Muscle layer of colon (tissue), 2 donors: ENCODE measurements around the gene LRRC52.

Experiments used
- H3K27ac ChIP-seq: one replicate; pipeline ENCODE4 v1.7.0; 2013; ENCODE audit warnings: low read depth, mild to moderate bottlenecking, low read length, moderate library complexity
- H3K27me3 ChIP-seq, 2 donors: one replicate each; pipeline ENCODE4 v1.7.0; 2013; ENCODE audit warnings: low read length in 2 of 2, mild to moderate bottlenecking in 2 of 2; ENCODE audit not compliant: insufficient read depth in 2 of 2, control insufficient read depth in 1 of 2
- H3K36me3 ChIP-seq: one replicate; pipeline ENCODE4 v1.7.0; 2013; ENCODE audit warnings: mild to moderate bottlenecking, low read length; ENCODE audit not compliant: insufficient read depth
- H3K4me1 ChIP-seq: one replicate; pipeline ENCODE4 v1.7.0; 2013; ENCODE audit warnings: mild to moderate bottlenecking, low read length; ENCODE audit not compliant: insufficient read depth
- H3K4me3 ChIP-seq, 2 donors: one replicate each; pipeline ENCODE4 v1.7.0; 2013; ENCODE audit warnings: low read length in 2 of 2, low read depth in 1 of 2, mild to moderate bottlenecking in 1 of 2, moderate library complexity in 1 of 2
- H3K9ac ChIP-seq: one replicate; pipeline ENCODE4 v1.7.0; 2013; ENCODE audit warnings: low read length
- H3K9me3 ChIP-seq: one replicate; pipeline ENCODE4 v1.7.0; 2013; ENCODE audit warnings: mild to moderate bottlenecking, low read length
- donor health status: abdominal sarcoma.
- donor health status: Adenocarcinoma of cecum.

LRRC52 gene

DNA sequence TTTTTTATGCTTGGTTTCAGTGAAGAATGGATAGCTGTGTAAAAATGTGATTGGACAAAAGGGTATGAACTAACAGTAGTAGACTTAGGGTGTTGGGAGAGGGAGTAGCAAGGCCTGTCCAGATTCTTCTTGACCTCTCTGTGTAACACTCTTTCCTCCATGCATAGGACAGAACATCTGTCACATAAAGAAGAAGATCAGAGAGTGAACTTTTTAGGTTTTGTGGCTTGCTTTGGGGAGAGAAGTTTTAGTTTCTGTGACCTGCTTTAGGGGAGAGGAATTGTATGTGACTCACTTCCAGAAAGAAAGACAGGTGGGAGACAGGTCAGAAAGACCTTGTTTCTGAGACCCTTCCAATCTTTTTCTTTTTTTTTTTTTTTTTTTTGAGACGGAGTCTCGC, 27.3 kb upstream of the LRRC52 start:
- H3K4me3 ChIP-seq, result no peak overlapping the region
- no peaks in the 10 kb centered on the region for H3K36me3 ChIP-seq
- no peaks in the 10 kb centered on the region for H3K27me3 ChIP-seq
- peaks cover 5% of the 10 kb centered on the region for H3K9me3 ChIP-seq
- H3K27ac ChIP-seq, result no peak overlapping the region
- H3K4me1 ChIP-seq, result no peaks in the 10 kb centered on the region
- no peak overlapping the region for H3K9ac ChIP-seq

DNA sequence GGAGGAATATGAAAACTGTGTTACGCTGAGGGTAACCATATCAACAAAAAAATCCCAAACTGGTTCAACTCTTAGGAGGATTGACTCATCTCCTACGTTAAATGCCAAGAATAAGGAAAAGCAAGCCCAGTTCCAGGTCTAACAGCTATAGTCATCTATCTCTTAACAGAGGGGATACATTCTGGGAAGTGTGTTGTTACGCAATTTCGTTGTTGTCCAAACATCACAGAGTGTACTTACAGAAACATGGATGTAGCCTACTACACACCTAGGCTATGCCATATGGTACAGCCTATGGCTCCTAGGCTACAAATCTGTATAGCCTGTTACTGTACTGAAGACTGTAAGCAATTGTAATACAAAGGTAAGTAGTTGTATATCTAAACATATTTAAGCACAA, 23.2 kb upstream of the LRRC52 start:
- Histone ChIP-seq H3K27me3 (no peaks in the 10 kb centered on the region), H3K9me3 (peaks cover 6% of the 10 kb centered on the region), H3K36me3 (no peaks in the 10 kb centered on the region), H3K27ac (no peak overlapping the region), H3K9ac (no peak overlapping the region), H3K4me3 (no peak overlapping the region), H3K4me1 (no peaks in the 10 kb centered on the region)

DNA sequence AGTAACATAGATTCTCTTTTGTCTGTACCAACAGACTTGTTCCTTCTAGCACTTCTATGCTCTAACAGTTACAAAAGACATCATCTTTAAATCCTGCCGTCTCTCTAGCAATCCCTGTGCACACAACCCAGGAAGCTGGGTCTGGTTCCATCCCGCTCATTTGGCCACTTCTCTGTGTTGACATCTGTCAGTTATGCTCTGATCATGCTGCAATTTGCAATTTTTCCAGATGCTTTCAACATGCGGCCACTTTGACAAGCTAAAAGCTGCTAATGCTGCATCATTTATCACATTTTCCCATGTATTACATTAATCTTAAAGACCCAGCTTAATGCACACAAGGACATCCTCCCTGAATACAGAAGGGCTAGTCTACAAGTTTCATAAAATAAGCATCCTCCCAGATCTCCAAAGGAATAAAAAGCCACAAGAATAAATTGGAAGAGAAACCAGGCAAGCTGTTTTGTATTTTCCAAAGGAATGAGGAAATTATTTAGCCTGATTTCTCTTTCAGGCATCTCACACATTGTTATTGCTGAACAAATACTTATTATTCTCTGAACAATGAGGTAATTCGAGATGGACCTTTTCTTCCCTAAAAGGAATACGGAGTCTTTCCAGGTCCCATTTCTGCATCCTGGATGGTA, 19.0 kb upstream of the LRRC52 start:
- no peaks in the 10 kb centered on the region for H3K4me1 ChIP-seq
- no peaks in the 10 kb centered on the region for H3K27me3 ChIP-seq
- no peak overlapping the region for H3K27ac ChIP-seq
- no peak overlapping the region for H3K9ac ChIP-seq
- no peak overlapping the region for H3K4me3 ChIP-seq
- H3K9me3 ChIP-seq, result peaks cover 6% of the 10 kb centered on the region
- no peaks in the 10 kb centered on the region for H3K36me3 ChIP-seq

DNA sequence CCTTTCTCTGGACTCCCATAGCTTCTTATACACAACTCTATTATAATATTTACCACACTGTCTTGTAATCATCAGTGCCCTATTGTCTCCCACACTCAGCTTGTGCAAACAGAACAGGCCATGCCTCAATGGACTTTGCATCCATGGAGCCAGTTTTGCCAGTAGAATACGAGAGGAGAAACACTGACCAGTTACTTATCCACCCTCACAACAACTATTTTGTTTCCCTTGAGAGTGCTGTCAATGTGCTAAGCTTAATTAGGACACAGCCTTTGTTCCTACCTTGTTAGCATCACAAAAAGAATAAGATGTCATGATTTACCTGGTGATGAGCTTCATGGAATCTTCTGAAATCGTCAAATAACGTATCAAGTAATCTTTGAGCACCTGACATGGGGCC, 18.1 kb upstream of the LRRC52 start:
- no peak overlapping the region for H3K9ac ChIP-seq
- H3K27me3 ChIP-seq, result no peaks in the 10 kb centered on the region
- peaks cover 6% of the 10 kb centered on the region for H3K9me3 ChIP-seq
- no peaks in the 10 kb centered on the region for H3K36me3 ChIP-seq
- H3K4me1 ChIP-seq, result no peaks in the 10 kb centered on the region
- H3K27ac ChIP-seq, result no peak overlapping the region
- no peak overlapping the region for H3K4me3 ChIP-seq

DNA sequence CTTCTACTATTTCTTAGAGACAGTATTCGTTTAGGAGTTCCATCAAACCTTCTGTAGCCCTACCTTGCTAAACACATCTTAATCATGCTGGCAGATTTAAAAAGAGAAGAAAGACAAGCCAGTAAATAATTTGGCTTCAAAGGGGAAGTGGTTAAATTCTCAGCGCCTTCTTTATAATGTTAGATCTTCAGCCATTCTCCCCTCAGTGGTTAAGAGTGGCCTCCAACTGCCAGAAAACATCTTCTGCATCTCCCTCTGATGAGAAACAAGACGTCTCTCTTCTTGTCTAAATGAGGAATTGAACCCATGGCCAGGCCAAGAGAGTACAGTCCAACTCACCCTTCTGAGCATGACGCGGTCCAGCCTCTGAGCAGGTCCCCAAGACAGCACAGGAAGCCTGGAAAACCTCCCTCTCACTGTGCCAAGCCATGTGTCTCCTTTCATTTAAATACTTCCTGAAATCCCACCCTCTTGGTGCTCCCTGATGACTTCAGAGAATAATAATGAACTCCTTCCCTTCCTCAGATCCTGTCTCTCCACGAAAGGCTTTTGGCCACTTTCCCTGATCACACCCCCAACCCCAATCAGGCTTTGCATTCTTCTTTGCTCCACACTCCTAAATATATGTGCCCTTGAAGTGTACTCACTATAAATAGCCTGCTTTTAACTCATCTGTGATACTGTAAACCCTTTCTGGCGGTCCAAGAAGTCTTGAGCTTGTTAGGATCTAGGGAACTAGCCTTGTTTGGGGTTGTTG, 16.4 kb upstream of the LRRC52 start:
- Histone ChIP-seq H3K9me3 (no peaks in the 10 kb centered on the region), H3K27me3 (no peaks in the 10 kb centered on the region), H3K36me3 (no peaks in the 10 kb centered on the region), H3K27ac (no peak overlapping the region), H3K4me1 (no peaks in the 10 kb centered on the region), H3K4me3 (no peak overlapping the region), H3K9ac (no peak overlapping the region)

DNA sequence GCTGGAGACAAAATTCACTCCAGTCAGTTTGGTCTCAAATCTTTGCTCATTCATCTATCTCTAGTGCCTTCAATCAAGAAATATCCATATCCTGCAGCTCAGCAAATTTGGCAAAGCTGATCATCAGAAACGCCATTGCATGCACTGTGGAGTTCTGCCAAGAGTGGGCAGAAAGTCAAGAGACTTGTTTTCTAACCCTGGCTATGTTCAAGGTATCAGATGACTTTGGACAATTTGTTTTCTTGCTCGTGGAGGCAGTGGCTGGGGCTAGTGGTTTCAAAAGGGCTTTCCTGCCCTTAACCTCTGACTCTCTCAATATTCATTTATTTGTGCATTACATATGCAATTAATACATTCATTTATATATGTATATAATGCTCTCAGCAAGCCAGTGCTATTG, 12.8 kb upstream of the LRRC52 start:
- no peak overlapping the region for H3K27ac ChIP-seq
- H3K27me3 ChIP-seq, result no peaks in the 10 kb centered on the region
- H3K9ac ChIP-seq, result no peak overlapping the region
- H3K9me3 ChIP-seq, result no peaks in the 10 kb centered on the region
- H3K4me1 ChIP-seq, result no peaks in the 10 kb centered on the region
- no peaks in the 10 kb centered on the region for H3K36me3 ChIP-seq
- H3K4me3 ChIP-seq, result no peak overlapping the region

DNA sequence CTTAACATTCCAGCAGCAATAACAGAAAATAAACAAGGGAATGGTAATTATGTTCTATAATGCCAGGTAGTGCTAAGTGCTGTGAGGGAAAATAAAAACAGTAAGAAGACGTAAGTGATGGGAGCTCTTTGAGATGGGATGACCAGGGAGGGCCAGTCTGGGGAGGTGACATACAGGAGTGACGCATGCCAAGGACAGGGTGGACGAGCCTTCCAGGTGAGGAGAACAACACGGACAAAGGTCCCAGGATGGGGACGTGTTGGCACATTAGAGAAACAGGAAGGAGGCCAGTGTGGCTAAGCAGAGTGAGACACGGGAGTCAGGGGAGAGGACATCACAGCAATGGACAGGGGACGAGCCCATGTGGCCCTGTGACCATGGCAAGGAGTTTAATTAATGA, 11.7 kb upstream of the LRRC52 start:
- Histone ChIP-seq H3K9ac (no peak overlapping the region), H3K4me3 (no peak overlapping the region), H3K9me3 (no peaks in the 10 kb centered on the region), H3K27ac (no peak overlapping the region), H3K4me1 (no peaks in the 10 kb centered on the region), H3K36me3 (no peaks in the 10 kb centered on the region), H3K27me3 (no peaks in the 10 kb centered on the region)

DNA sequence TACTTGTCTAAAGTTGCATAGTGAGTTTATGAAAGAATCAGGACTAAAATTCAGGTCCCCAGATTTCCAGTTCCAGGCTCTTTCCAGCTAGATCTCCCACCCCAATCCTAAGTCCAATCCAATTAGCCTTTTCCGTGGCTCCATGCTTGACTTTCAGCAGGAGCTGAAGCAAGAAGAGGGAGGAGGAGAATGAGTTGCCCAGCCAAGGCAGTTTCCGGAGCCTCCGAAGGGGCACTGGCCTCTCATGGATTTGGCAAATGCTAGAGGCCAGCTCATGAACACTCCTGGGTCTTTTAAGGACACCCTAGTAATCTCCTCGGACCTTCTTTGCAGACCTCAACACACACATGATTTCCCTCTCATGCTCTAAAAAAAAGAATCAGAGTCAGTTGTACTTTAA, 10.5 kb upstream of the LRRC52 start:
- Histone ChIP-seq H3K27me3 (no peaks in the 10 kb centered on the region), H3K4me3 (no peak overlapping the region), H3K9ac (no peak overlapping the region), H3K36me3 (no peaks in the 10 kb centered on the region), H3K27ac (no peak overlapping the region), H3K4me1 (no peaks in the 10 kb centered on the region), H3K9me3 (no peaks in the 10 kb centered on the region)

DNA sequence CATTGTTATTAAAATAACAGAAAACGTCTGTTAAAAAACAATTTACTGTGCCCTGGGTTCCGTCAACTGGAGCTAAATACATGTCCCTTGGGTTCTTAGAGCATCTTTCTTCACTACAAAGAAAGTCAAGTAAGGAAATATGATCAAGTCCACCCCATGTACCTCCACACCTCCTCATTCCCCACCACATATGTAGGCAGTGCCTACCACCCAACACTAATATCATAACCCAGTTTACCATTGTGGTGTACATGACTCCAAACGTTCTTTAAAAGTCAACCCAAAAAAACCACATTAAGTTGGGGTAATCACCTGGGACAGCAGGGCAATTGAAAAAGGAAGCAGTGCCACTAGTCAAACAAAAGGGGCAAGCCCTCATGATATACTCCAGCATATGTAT, 7.8 kb upstream of the LRRC52 start:
- Histone ChIP-seq H3K9me3 (no peaks in the 10 kb centered on the region), H3K36me3 (no peaks in the 10 kb centered on the region), H3K4me3 (no peak overlapping the region), H3K27me3 (no peaks in the 10 kb centered on the region), H3K9ac (no peak overlapping the region), H3K27ac (no peak overlapping the region), H3K4me1 (no peaks in the 10 kb centered on the region)

DNA sequence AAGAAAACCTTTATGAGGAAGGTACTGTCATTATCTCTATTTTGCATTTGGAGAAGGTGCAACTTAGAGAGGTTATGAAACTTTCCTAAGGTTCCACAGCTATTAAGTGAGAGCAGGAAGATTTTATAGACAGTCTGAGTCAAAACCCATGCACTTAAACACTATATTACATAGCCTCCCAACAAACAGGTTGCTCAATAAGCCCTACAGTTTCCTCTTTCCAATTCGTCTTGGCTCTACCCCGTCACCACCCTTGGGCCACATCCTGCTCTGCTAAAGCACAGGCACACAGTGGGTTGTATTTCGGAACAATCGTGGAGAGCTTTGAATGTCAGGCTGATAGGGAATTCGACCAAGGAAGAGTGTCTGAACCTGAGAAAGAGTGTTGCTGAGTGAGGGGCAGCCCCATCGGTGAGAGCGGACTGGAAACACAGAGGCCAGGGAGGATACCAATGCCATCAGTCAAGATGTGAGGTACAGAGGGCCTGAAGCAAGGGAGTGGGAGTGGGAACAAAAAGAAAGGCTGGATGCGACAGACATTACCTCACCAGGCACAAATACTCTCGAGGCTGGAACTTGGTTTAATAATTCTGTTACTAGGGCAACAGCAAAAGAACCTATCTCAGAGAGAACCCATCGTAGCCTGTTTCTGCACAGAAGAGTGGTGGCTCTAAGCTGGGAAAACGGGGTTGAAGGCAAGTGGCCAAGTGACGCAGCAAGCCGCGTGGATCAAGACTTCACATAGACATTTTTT, 6.3 kb upstream of the LRRC52 start:
- no peak overlapping the region for H3K27ac ChIP-seq
- H3K9ac ChIP-seq, result no peak overlapping the region
- no peaks in the 10 kb centered on the region for H3K36me3 ChIP-seq
- H3K4me1 ChIP-seq, result no peaks in the 10 kb centered on the region
- no peaks in the 10 kb centered on the region for H3K9me3 ChIP-seq
- H3K27me3 ChIP-seq, result no peaks in the 10 kb centered on the region
- no peak overlapping the region for H3K4me3 ChIP-seq

DNA sequence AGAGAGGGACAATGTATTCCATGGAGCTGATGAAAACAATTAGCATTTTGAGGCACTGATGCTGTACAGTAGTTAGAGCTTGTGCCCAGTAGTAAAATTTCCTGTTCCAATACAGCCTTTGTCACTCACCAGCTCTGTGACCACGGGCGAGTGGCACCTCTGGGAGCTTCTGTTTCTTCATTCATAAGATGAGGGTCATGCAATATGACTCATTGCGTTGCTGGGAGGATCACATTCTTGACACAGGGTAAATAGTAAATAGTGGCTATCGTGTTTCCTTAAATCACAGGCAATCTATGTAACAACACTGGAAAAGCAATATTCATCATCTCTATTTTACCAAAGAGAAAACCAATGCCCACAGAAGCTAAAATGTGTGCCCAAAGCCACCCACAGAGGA, 4.5 kb upstream of the LRRC52 start:
- Histone ChIP-seq H3K9ac (no peak overlapping the region), H3K27ac (no peak overlapping the region), H3K9me3 (no peaks in the 10 kb centered on the region), H3K4me3 (no peak overlapping the region), H3K36me3 (no peaks in the 10 kb centered on the region), H3K27me3 (peaks cover 0 to 7% of the 10 kb centered on the region in 2 donors), H3K4me1 (peaks cover 5% of the 10 kb centered on the region)
